ENCODE measurements around the gene ICAM4. TPM values are rescaled to one million over a fixed set of nuclear protein-coding genes. Genes with fewer than 3 reads are reported as not detected.

Gene ICAM4
- total RNA-seq, 1 experiment from 2014 or later: 2.0 TPM

- Mint-ChIP-seq H3K36me3 (no peaks in the 10 kb centered on the region), H3K9me3 (no peaks in the 10 kb centered on the region), H3K27me3 (ENCODE audit: low read depth) (peaks cover 2% of the 10 kb centered on the region), H3K27ac (no peak overlapping the region), H3K4me1 (no peaks in the 10 kb centered on the region), H3K4me3 (no peak overlapping the region)
- CTCF ChIA-PET: interaction anchor here (2.4 kb wide), 1 partner anchor 82 kb away, joined by 9 read pairs; no protein-coding TSS in a partner anchor
- TF ChIP-seq KAT7 (CRISPR knock-in tag; IDR thresholded peaks at IDR 0.05; ENCODE audit: borderline replicate concordance): no peak
- no peak for TF ChIP-seq ESRRA (CRISPR knock-in tag; IDR thresholded peaks at IDR 0.05; ENCODE audit: borderline replicate concordance)
- no peak for TF ChIP-seq GTF2I (CRISPR knock-in tag; conservative IDR thresholded peaks at IDR 0.05)
- TF ChIP-seq ZNF317 (CRISPR knock-in tag; IDR thresholded peaks at IDR 0.05; ENCODE audit: borderline replicate concordance, low read depth): no peak
- no peak for TF ChIP-seq CREB1 (CRISPR knock-in tag; IDR thresholded peaks at IDR 0.05)
- TF ChIP-seq SMAD3 (CRISPR knock-in tag; IDR thresholded peaks at IDR 0.05; ENCODE audit: borderline replicate concordance): no peak
- TF ChIP-seq FOXP1 (CRISPR knock-in tag; IDR thresholded peaks at IDR 0.05; ENCODE audit: borderline replicate concordance): no peak
- TF ChIP-seq CREM (CRISPR knock-in tag; IDR thresholded peaks at IDR 0.05): no peak
- ATAC-seq: no peak
- no peak for DNase-seq (ENCODE audit: low spot score)
- POLR2A ChIA-PET: no interaction called here
Observed at GRCh38 chr19:10306327-10306726, 19.6 kb downstream of the ICAM4 start.

- H3K9me3 Mint-ChIP-seq: no peaks in the 10 kb centered on the region
- ChIA-PET POLR2A (interaction anchor here (1.2 kb wide), 1 partner anchor 14 kb away, joined by 4 read pairs; no protein-coding TSS in a partner anchor), CTCF (interaction anchor here (1.7 kb wide), 1 partner anchor 50 kb away, joined by 6 read pairs; no protein-coding TSS in a partner anchor)
- DNase-seq (ENCODE audit: low spot score) (no peak), ATAC-seq (no peak)
- H3K27me3 Mint-ChIP-seq (ENCODE audit: low read depth): no peaks in the 10 kb centered on the region
- TF ChIP-seq, protein P1, sequence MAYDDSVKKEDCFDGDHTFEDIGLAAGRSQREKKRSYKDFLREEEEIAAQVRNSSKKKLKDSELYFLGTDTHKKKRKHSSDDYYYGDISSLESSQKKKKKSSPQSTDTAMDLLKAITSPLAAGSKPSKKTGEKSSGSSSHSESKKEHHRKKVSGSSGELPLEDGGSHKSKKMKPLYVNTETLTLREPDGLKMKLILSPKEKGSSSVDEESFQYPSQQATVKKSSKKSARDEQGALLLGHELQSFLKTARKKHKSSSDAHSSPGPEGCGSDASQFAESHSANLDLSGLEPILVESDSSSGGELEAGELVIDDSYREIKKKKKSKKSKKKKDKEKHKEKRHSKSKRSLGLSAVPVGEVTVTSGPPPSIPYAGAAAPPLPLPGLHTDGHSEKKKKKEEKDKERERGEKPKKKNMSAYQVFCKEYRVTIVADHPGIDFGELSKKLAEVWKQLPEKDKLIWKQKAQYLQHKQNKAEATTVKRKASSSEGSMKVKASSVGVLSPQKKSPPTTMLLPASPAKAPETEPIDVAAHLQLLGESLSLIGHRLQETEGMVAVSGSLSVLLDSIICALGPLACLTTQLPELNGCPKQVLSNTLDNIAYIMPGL (CRISPR knock-in tag; IDR thresholded peaks at IDR 0.05): no peak
- TF ChIP-seq, protein P2, sequence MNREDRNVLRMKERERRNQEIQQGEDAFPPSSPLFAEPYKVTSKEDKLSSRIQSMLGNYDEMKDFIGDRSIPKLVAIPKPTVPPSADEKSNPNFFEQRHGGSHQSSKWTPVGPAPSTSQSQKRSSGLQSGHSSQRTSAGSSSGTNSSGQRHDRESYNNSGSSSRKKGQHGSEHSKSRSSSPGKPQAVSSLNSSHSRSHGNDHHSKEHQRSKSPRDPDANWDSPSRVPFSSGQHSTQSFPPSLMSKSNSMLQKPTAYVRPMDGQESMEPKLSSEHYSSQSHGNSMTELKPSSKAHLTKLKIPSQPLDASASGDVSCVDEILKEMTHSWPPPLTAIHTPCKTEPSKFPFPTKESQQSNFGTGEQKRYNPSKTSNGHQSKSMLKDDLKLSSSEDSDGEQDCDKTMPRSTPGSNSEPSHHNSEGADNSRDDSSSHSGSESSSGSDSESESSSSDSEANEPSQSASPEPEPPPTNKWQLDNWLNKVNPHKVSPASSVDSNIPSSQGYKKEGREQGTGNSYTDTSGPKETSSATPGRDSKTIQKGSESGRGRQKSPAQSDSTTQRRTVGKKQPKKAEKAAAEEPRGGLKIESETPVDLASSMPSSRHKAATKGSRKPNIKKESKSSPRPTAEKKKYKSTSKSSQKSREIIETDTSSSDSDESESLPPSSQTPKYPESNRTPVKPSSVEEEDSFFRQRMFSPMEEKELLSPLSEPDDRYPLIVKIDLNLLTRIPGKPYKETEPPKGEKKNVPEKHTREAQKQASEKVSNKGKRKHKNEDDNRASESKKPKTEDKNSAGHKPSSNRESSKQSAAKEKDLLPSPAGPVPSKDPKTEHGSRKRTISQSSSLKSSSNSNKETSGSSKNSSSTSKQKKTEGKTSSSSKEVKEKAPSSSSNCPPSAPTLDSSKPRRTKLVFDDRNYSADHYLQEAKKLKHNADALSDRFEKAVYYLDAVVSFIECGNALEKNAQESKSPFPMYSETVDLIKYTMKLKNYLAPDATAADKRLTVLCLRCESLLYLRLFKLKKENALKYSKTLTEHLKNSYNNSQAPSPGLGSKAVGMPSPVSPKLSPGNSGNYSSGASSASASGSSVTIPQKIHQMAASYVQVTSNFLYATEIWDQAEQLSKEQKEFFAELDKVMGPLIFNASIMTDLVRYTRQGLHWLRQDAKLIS (CRISPR knock-in tag; IDR thresholded peaks at IDR 0.05; ENCODE audit: borderline replicate concordance): no peak
- TF ChIP-seq ZBTB21 (CRISPR knock-in tag; IDR thresholded peaks at IDR 0.05; ENCODE audit: borderline replicate concordance) (no peak), SOX15 (CRISPR knock-in tag; IDR thresholded peaks at IDR 0.05) (no peak), MYBL2 (CRISPR knock-in tag; IDR thresholded peaks at IDR 0.05) (no peak), MAX (CRISPR knock-in tag; IDR thresholded peaks at IDR 0.05) (no peak), NR2C2 (CRISPR knock-in tag; IDR thresholded peaks at IDR 0.05) (no peak), RELA (CRISPR knock-in tag; IDR thresholded peaks at IDR 0.05; ENCODE audit: borderline replicate concordance) (no peak)
- TF ChIP-seq, protein P3, sequence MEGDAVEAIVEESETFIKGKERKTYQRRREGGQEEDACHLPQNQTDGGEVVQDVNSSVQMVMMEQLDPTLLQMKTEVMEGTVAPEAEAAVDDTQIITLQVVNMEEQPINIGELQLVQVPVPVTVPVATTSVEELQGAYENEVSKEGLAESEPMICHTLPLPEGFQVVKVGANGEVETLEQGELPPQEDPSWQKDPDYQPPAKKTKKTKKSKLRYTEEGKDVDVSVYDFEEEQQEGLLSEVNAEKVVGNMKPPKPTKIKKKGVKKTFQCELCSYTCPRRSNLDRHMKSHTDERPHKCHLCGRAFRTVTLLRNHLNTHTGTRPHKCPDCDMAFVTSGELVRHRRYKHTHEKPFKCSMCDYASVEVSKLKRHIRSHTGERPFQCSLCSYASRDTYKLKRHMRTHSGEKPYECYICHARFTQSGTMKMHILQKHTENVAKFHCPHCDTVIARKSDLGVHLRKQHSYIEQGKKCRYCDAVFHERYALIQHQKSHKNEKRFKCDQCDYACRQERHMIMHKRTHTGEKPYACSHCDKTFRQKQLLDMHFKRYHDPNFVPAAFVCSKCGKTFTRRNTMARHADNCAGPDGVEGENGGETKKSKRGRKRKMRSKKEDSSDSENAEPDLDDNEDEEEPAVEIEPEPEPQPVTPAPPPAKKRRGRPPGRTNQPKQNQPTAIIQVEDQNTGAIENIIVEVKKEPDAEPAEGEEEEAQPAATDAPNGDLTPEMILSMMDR (IDR thresholded peaks at IDR 0.05): no peak
- H3K4me3 Mint-ChIP-seq: no peak within 1 kb of the TSS
- H3K4me1 Mint-ChIP-seq: peaks cover 2% of the 10 kb centered on the region
- H3K36me3 Mint-ChIP-seq: no peaks in the 10 kb centered on the region
- H3K27ac Mint-ChIP-seq: no peak within 1 kb of the TSS
Observed at GRCh38 chr19:10309423-10309822, 22.7 kb downstream of the ICAM4 start, which contains the start of gene ZGLP1. Gene ZGLP1 (minus strand): TSS chr19:10309815.
